ENCODE data around the gene ETV6. TPM values are rescaled to one million over a fixed set of nuclear protein-coding genes. Genes with fewer than 3 reads are reported as not detected.

Gene ETV6
- total RNA-seq, 2 donors from 2014 or later, result 17.5 to 17.9 TPM

DNA sequence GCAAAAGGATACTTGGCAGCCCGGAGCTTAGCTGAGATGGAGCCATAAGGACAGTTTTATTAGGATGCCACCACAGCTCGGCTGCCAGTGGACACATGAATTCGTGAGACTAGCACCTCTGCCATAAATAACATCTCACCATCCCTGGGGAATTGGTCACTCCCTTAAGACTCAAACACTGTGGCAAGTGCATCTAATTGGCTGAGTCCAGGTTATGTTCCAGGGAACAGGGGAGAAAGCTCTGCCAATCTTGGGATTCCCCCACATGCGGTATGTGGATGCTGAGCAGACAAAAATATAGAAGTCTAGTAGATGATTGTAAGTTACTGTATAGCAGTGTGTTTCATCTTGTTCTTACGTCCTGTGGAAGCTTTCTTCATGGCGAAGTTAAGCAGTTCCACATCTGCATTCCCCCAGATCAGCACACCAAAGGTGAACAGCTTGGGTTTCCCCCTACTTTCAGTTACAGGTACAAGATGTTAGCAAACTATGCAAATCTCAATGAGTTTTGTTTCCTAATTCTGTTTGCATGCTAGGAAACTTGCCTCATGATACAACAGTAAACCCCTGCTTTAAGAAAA is 131.1 kb downstream of the ETV6 start:
- no peak for TF ChIP-seq POLR2A (IDR thresholded peaks at IDR 0.05)
- TF ChIP-seq, protein P1, sequence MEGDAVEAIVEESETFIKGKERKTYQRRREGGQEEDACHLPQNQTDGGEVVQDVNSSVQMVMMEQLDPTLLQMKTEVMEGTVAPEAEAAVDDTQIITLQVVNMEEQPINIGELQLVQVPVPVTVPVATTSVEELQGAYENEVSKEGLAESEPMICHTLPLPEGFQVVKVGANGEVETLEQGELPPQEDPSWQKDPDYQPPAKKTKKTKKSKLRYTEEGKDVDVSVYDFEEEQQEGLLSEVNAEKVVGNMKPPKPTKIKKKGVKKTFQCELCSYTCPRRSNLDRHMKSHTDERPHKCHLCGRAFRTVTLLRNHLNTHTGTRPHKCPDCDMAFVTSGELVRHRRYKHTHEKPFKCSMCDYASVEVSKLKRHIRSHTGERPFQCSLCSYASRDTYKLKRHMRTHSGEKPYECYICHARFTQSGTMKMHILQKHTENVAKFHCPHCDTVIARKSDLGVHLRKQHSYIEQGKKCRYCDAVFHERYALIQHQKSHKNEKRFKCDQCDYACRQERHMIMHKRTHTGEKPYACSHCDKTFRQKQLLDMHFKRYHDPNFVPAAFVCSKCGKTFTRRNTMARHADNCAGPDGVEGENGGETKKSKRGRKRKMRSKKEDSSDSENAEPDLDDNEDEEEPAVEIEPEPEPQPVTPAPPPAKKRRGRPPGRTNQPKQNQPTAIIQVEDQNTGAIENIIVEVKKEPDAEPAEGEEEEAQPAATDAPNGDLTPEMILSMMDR (IDR thresholded peaks at IDR 0.05), result no peak
- Histone ChIP-seq H3K4me3 (no peak overlapping the region), H3K27ac (no peak overlapping the region), H3K27me3 (no peaks in the 10 kb centered on the region), H3K36me3 (replicated peaks in 1 of 2; ENCODE audit: insufficient read depth in 1 of 2, low read depth in 2 of 2) (no peaks in the 10 kb centered on the region), H3K4me1 (peaks cover 16% of the 10 kb centered on the region), H3K9me3 (no peaks in the 10 kb centered on the region)
- intact Hi-C loops (cut with DNase I), result no loop called here
- ATAC-seq (no peak), DNase-seq (no peak)
- WGBS, 2 donors, result 83 to 93% methylated on average over 6 of the region's 6 CpGs

GRCh38 chr12:11782914-11783420 is 133.5 kb downstream of the ETV6 start:
- WGBS, 2 donors, result 94 to 97% methylated on average over 3 of the region's 3 CpGs
- ATAC-seq, result no peak

DNA sequence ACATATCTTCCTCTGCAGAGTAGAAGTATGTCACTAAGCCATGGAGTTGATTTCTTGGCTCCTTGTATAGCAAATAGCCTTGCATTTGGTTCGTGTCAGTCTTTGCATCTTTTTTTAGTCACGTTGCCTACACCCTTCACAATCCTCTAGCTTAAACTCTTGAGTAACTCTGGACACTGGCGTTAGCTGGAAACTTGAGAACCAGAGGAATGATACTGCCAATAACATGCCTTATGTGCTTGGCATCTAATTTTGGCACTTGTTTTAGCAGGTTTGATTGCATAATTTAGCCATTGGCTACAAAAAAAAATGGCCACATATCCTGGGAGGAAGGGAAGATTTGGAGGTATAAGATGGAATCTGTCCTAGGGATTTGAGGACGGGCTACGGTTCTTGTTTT is 136.2 kb downstream of the ETV6 start:
- Histone ChIP-seq H3K27me3 (no peaks in the 10 kb centered on the region), H3K4me3 (no peak overlapping the region), H3K36me3 (replicated peaks in 1 of 2; ENCODE audit: insufficient read depth in 1 of 2, low read depth in 2 of 2) (no peaks in the 10 kb centered on the region), H3K4me1 (peaks cover 11% of the 10 kb centered on the region), H3K27ac (no peak overlapping the region), H3K9me3 (no peaks in the 10 kb centered on the region)
- ATAC-seq, result peak; percentile 45
- intact Hi-C loops (cut with DNase I), result no loop called here
- no peak for DNase-seq
- WGBS, 2 donors, result 48 to 49% methylated on average over 5 of the region's 5 CpGs
- TF ChIP-seq, protein P1 (IDR thresholded peaks at IDR 0.05), result no peak
- no peak for TF ChIP-seq POLR2A (IDR thresholded peaks at IDR 0.05)

More at GRCh38 chr12:11782914-11783420, 133.5 kb downstream of the ETV6 start:
- H3K27me3 ChIP-seq, result no peaks in the 10 kb centered on the region
- peaks cover 19% of the 10 kb centered on the region for H3K4me1 ChIP-seq
- no peak for TF ChIP-seq POLR2A (IDR thresholded peaks at IDR 0.05)
- TF ChIP-seq, protein P1 (IDR thresholded peaks at IDR 0.05), result no peak
- no peak overlapping the region for H3K27ac ChIP-seq
- H3K36me3 ChIP-seq (replicated peaks in 1 of 2; ENCODE audit: insufficient read depth in 1 of 2, low read depth in 2 of 2), result no peaks in the 10 kb centered on the region
- intact Hi-C loops (cut with DNase I), result no loop called here
- no peaks in the 10 kb centered on the region for H3K9me3 ChIP-seq
- no peak overlapping the region for H3K4me3 ChIP-seq
- DNase-seq, result no peak

DNA sequence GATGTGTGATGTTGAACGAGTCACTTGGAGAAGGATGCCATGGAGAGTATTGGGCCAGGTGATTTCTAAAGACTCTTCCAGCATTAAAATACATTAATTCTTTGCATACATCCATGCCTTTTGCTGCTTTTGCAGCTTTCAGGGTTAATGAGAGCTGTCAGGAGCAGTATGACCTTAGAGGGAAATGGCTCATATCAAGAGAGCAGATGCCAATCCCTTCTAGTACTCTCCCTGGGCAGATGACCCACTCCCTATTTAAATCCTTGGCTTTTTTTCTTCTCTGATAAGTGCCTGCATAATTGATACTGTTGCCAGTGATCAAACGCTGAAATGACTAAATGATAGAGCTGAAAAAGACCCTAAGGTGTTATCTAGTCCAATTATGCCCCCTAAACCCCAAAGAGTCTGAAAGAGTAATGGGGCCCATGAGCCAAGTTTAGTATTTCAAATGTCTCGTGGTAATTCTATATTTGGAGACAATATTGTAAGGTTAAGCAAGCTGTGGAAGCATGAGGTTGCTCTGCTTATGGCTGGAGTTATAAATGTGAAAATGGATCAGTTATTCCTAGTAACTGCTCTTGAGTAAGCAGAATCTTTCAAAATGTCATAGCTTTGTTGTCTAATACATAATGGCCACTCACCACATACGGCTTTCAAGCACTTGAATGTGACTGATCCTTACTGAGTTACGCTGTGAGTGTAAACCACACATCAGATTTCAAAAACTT is 137.3 kb downstream of the ETV6 start:
- H3K4me1 ChIP-seq, result peaks cover 11% of the 10 kb centered on the region
- no peak for ATAC-seq
- H3K27me3 ChIP-seq, result no peaks in the 10 kb centered on the region
- no peak overlapping the region for H3K27ac ChIP-seq
- no peak for DNase-seq
- intact Hi-C loops (cut with DNase I), result no loop called here
- H3K36me3 ChIP-seq (replicated peaks in 1 of 2; ENCODE audit: insufficient read depth in 1 of 2, low read depth in 2 of 2), result no peaks in the 10 kb centered on the region
- no peaks in the 10 kb centered on the region for H3K9me3 ChIP-seq
- TF ChIP-seq, protein P1 (IDR thresholded peaks at IDR 0.05), result no peak
- TF ChIP-seq POLR2A (IDR thresholded peaks at IDR 0.05), result no peak
- H3K4me3 ChIP-seq, result no peak overlapping the region
- 84 to 87% methylated on average over 5 of the region's 5 CpGs for WGBS, 2 donors
